Choroid plexus epithelial cell (primary cell): ENCODE data around the gene ZNF630.
"Not testable (repeated sequence)": the region's sequence is repeated elsewhere in the genome, so short reads cannot be mapped to it uniquely, and the experiment has no call there.

Source experiments
- DNase-seq: peaks from one replicate; pipeline ENCODE4 v3.0.0-alpha.2; 2010; ENCODE audit warnings: low read depth
- H3K4me3 ChIP-seq: 2 replicates; pipeline ENCODE4 v1.5.1; 2011; ENCODE audit warnings: low read depth, mild to moderate bottlenecking, control low read depth, low read length, moderate library complexity
- CTCF ChIP-seq: conservative IDR thresholded peaks from 2 replicates; pipeline ENCODE4 v1.5.1; 2011; ENCODE audit warnings: low read depth, mild to moderate bottlenecking, control low read depth, inconsistent platforms, low read length, moderate library complexity

The ZNF630 gene

GRCh38 chrX:48028091-48028490 lies 43.3 kb downstream of the ZNF630 start:
- no peak overlapping the region for H3K4me3 ChIP-seq
- TF ChIP-seq CTCF, result no peak

GRCh38 chrX:48027545-48027944 lies 43.9 kb downstream of the ZNF630 start:
- not testable (repeated sequence) for H3K4me3 ChIP-seq

More at GRCh38 chrX:48028091-48028490, 43.3 kb downstream of the ZNF630 start:
- DNase-seq, result no peak

GRCh38 chrX:48025561-48025960 lies 45.9 kb downstream of the ZNF630 start:
- H3K4me3 ChIP-seq, result no peak overlapping the region
- peak; percentile 66 for TF ChIP-seq CTCF
- DNase-seq, result peak; percentile 76

More at GRCh38 chrX:48027545-48027944, 43.9 kb downstream of the ZNF630 start:
- DNase-seq, result not testable (repeated sequence)

GRCh38 chrX:48022738-48023137 lies 48.7 kb downstream of the ZNF630 start:
- no peak for TF ChIP-seq CTCF

GRCh38 chrX:48022100-48022499 lies 49.3 kb downstream of the ZNF630 start:
- DNase-seq, result no peak
- no peak overlapping the region for H3K4me3 ChIP-seq

More at GRCh38 chrX:48022738-48023137, 48.7 kb downstream of the ZNF630 start:
- no peak overlapping the region for H3K4me3 ChIP-seq
- DNase-seq, result no peak

GRCh38 chrX:48021026-48021900 lies 50.2 kb downstream of the ZNF630 start:
- TF ChIP-seq CTCF, result no peak
- peak; percentile 90 for DNase-seq
- peak overlapping the region; percentile 70 for H3K4me3 ChIP-seq

More at GRCh38 chrX:48022100-48022499, 49.3 kb downstream of the ZNF630 start:
- no peak for TF ChIP-seq CTCF

- H3K4me3 ChIP-seq, result peak overlapping the region; percentile 70
- not testable (repeated sequence) for DNase-seq
These were observed 51.0 kb downstream of the ZNF630 start for GRCh38 chrX:48020472-48020871.

- H3K4me3 ChIP-seq, DNase-seq: not testable (repeated sequence)
These were observed 51.5 kb downstream of the ZNF630 start for GRCh38 chrX:48019892-48020291.

- not testable (repeated sequence) for DNase-seq, H3K4me3 ChIP-seq
These were observed 54.7 kb downstream of the ZNF630 start for GRCh38 chrX:48016583-48017310.

GRCh38 chrX:48009445-48009960 lies 61.9 kb downstream of the ZNF630 start:
- H3K4me3 ChIP-seq, DNase-seq: not testable (repeated sequence)
